8988T (cell line): Measurements from ENCODE around the gene IGFN1.

ENCODE experiments used
- DNase-seq: peaks from one replicate; pipeline ENCODE4 v3.0.0; 2011

The IGFN1 gene

GRCh38 chr1:201186192-201186591 is 4.4 kb upstream of the IGFN1 start:
- DNase-seq, result no peak

GRCh38 chr1:201189085-201189484 is 1.5 kb upstream of the IGFN1 start:
- no peak for DNase-seq

GRCh38 chr1:201190005-201190404 is 619 bp upstream of the IGFN1 start:
- no peak for DNase-seq

GRCh38 chr1:201191653-201192260 is 1.1 kb downstream of the IGFN1 start:
- DNase-seq, result peak; percentile 56

DNA sequence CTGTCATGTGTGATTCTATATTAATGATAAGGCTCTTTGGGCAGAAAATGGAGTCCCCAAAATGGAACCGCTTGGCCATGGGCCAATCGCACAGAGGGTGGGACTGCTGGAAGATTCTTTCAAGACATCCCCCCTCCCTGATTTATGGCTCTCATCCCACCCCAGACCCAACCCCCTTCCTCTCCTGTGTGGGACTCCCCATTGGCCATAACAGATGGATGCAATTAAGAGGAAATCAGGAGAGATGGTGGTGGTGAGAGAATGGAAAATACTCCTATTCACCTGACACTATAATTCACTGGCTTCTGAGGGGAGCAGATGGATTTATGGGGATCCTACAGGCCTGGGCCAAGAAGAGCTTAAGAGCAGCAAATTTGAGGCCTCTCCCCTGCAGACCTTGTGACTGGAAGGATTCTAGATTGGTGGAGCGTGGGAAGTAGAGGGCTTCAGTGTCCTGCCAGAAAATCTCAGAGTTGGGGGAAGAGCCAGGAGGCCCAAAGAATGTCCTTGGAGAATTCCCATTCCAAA is 1.7 kb downstream of the IGFN1 start:
- no peak for DNase-seq

DNA sequence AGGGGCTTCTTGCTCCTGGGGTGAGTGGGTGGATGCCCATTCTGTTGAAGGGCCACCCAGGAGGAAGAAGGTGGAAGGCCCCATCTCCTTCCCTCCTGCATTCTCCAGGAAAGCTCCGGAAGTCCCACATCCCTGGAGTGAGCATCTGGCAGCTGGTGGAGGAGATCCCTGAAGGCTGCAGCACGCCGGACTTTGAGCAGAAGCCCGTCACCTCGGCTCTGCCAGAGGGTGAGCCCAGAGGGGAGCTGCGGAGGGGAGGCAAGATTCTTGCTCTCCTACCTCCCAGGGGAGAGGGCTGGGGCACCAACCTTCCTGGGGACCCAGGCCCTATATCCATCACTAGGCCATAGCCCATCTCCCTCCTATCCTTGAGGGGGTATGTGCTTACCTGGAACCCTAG is 3.4 kb downstream of the IGFN1 start:
- DNase-seq, result no peak

DNA sequence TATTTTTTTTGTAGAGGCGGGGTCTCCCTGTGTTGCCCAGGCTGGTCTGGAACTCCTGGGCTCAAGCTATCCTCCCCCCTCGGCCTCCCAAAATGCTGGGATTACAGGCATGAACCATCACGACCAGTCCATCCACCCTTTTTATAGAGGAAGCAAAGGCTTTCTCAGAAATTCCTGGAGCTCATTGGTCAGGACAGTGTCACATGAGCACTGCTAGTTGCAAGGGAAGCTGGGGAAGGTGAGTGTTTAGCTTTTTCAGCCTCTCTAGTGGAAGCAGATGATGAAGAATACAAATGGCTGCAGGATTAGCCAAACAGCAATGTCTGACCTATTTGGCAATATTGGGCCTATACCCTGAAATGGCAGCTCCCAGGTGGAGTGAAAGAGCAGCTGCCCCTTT is 8.0 kb downstream of the IGFN1 start:
- DNase-seq, result no peak

DNA sequence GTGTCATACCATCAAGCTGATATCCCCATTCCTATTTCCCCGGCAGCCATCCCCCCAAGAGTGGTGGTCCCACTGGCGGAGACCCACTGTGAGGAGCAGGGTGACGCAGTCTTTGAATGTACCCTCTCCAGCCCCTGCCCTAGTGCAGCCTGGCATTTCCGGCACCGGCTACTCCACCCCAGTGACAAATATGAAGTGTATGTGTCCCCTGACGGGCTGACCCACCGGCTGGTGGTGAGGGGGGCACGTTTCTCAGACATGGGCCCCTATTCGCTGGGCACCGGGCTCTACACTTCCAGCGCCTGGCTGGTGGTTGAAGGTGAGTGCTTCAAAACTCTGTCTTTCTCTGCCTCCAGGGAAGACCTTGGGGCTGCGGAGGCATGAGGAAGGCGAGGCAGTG is 14.4 kb downstream of the IGFN1 start:
- no peak for DNase-seq

GRCh38 chr1:201206176-201206575 is 15.6 kb downstream of the IGFN1 start:
- no peak for DNase-seq

DNA sequence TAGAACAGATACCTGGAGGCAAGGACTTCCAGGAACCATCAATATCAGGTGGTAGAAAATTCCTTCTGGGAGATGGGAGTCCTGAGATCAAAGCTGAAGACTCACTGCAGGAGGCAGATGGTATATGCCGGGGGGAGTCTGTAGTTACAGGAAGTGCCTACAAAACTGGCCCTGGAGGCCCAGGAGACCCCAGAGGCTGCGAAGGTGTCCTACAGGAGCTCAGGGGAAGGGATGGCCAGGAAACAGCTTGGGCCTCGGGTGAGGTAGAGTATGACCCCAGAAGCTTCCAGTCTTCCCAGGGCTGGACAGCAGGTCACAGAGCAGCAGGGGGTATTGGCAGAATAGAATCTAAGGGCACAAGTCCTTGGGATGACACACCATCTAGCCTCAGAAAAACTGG is 16.4 kb downstream of the IGFN1 start:
- DNase-seq, result no peak

DNA sequence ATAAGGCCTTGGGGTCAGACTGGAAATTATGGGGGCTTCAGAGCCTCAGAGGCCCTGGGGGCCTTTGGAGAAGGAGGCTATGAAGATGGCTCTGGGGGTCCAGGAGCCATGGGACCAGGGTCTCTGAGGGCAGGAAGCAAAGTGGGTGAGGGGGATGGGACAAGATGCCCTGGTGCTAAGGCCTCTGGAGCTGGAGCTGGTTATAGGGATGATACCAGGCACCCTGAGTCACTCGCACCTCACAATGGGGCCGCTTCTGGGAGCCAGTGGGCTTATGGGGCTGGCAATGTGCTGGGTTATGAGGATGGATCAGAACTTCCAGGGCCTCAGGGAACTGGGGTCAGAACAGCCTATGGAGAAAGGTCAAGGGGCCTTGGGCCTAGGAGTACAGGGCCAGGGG is 17.6 kb downstream of the IGFN1 start:
- no peak for DNase-seq

DNA sequence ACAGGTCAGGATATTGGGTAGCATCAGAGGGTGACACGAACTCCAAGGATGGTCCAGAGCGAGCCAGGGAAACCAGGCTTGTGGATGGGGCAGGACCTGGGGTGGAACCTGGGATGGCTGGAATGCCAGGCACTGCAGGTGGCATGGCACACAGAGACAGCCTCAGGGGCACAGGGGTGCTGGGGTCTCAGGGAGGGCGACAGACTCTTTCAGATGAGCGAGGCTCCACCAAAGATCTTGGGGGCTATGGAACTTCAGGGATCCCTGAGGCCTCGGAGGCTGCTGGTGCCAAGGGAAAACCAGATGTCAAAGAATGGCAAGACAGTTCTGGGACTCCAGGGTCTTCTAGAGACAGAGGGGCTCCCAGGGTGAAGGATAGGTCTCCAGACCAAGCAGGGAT is 21.4 kb downstream of the IGFN1 start:
- no peak for DNase-seq

- no peak for DNase-seq
Measured at GRCh38 chr1:201212461-201213055, 21.9 kb downstream of the IGFN1 start.

- DNase-seq, result no peak
Measured at GRCh38 chr1:201213106-201213770, 22.6 kb downstream of the IGFN1 start.

DNA sequence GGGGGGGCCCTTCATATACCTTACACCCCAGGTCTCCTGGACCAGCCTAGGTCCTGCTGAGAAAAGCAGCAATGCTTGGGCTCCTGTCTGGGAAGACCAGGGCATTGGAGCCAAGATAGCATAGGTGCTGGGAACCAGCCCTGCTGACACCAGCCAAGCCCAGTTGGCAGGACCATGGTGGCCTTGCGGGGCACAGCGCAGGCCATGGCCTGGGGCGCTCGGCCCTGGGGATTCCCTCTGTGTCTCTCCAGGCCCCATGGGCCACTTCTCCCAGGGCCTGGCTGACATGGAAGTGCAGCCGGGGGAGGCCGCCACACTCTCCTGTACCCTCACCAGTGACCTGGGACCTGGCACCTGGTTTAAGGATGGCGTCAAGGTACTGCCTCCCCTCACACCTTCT is 23.3 kb downstream of the IGFN1 start:
- no peak for DNase-seq

DNA sequence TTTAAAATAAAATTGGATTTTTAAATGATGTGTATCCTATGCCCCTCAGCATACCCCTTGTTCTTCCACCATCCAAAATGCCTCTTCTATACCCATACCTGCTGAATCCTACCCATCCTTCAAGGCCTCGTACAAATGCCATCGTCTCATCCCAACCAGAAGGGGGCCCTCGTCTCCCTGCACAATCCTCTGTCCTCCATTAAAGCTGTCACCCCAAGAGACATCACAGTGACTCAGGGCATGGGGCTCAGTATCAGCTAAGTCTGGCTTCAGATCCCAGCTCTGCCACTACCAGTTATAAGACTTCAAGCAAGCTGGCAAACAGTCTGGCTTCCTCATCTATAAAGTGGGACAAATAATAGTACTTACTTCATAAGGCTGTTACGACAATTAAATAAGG is 23.8 kb downstream of the IGFN1 start:
- DNase-seq, result no peak

GRCh38 chr1:201214886-201215285 is 24.3 kb downstream of the IGFN1 start:
- DNase-seq, result no peak

GRCh38 chr1:201215531-201216357 is 25.1 kb downstream of the IGFN1 start:
- no peak for DNase-seq

DNA sequence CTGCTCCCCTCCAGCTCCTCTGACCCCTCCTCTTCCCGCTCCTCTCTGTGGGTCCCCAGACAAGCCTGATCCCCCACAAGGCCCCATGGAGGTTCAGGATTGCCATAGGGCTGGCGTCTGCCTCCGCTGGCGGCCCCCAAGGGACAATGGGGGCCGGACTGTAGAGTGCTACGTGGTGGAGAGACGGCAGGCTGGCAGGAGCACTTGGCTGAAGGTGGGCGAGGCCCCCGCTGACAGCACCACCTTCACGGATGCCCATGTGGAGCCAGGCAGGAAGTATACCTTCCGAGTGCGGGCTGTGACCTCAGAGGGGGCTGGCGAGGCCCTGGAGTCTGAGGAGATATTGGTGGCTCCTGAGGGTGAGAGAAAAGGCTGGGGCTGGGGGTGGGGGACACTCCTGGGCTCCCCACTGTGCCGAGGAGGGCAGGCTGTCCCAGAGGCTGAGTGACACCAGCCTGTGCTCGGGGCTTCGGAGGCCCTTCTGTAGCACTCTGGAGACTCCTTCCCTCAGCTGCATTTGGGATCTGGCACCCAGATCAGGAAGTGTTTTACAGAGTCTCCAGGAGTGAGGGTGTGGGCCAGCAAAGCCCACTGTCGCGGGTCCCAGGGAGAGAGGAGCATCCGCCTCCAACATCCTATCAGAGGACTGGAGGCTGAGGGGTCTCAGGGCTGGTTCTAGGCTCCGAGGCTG is 25.9 kb downstream of the IGFN1 start:
- no peak for DNase-seq

- no peak for DNase-seq
Measured at GRCh38 chr1:201217146-201217545, 26.5 kb downstream of the IGFN1 start.

GRCh38 chr1:201217851-201218250 is 27.2 kb downstream of the IGFN1 start:
- no peak for DNase-seq

DNA sequence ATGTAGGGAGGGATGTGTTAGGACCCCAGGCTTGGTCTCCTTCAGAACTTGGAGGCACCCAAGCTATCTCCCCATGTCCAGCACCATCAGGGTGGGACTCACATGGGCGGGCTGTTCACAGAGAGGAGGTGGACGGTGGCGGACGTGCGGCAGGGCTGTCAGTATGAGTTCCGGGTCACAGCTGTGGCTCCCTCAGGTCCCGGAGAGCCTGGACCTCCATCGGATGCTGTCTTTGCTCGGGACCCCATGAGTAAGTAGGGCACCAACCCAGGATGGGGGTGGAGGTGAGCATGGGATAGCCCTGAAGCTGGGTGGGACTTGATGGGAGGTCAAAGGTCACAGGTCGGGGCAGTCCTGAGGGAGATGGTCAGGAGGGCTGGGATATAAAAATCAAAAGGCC is 27.8 kb downstream of the IGFN1 start:
- no peak for DNase-seq
